ENCODE data around the gene ATG16L2.

The ATG16L2 gene, protein sequence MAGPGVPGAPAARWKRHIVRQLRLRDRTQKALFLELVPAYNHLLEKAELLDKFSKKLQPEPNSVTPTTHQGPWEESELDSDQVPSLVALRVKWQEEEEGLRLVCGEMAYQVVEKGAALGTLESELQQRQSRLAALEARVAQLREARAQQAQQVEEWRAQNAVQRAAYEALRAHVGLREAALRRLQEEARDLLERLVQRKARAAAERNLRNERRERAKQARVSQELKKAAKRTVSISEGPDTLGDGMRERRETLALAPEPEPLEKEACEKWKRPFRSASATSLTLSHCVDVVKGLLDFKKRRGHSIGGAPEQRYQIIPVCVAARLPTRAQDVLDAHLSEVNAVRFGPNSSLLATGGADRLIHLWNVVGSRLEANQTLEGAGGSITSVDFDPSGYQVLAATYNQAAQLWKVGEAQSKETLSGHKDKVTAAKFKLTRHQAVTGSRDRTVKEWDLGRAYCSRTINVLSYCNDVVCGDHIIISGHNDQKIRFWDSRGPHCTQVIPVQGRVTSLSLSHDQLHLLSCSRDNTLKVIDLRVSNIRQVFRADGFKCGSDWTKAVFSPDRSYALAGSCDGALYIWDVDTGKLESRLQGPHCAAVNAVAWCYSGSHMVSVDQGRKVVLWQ

DNA sequence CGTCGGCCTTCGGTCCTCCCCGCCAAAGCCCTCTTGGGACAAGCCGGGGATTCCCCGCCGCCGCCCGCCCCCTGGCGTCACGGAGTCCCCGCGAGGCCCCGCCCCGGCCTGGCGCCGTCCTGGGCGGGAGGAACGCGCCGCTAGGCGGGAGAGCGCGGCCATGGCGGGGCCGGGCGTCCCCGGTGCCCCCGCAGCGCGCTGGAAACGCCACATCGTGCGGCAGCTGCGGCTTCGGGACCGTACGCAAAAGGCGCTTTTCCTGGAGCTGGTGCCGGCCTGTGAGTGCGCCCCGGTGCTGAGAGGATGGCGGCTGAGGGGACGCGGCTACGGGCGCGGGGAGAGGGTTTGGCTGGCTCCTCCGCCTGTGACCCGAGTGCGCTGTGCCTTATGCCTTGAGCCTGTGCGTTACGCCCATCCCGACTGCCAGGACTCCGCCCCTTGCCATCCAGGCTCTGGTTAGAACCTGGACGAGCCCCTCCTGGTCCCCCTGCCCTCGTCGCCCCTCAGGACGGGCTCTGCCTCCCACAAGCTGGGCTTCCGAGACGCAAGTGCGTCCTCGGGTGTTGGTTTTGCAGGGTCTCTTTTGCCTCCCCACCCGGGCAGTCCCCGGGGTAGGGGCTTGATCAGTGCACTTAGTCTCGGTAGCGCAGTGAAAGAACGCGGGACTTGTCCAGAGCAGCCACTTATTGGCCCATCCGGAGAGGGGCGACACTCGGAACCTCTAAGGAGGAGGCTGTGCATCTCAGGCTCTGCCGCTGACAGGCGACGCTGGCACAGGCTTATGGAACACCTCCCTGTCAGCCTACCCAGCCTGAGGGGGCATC lies at the start of gene ATG16L2:
ATG16L2 (plus strand) TSS at position 126 of the 824 bp plus-strand sequence; CDS start at position 161, 35 bp downstream.
- peak; percentile 88 to 95 for DNase-seq

DNA sequence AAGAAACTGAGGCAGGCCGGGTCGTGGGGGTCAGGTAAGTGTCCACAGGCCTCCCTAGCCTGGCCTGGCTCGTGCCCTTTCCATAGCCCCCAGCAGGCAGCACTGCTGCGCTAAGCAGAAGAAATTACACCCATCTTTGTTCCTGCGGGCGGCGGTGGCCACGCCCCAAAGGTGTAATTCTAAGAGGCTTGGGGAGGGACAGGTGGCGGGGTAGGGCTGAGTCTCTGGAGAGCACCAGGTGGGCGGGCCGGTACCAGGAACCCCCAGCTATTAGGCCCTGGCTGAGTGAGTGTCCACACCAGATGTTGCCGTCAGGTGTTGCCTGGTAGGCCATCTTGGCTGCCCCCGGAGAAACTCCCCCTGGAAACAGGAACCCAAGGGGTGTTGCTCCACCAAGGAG lies 49.7 kb upstream of the ATG16L2 start:
- DNase-seq, result no peak

- no peak for DNase-seq
Observed at GRCh38 chr11:72766152-72766902, 47.9 kb upstream of the ATG16L2 start.

DNA sequence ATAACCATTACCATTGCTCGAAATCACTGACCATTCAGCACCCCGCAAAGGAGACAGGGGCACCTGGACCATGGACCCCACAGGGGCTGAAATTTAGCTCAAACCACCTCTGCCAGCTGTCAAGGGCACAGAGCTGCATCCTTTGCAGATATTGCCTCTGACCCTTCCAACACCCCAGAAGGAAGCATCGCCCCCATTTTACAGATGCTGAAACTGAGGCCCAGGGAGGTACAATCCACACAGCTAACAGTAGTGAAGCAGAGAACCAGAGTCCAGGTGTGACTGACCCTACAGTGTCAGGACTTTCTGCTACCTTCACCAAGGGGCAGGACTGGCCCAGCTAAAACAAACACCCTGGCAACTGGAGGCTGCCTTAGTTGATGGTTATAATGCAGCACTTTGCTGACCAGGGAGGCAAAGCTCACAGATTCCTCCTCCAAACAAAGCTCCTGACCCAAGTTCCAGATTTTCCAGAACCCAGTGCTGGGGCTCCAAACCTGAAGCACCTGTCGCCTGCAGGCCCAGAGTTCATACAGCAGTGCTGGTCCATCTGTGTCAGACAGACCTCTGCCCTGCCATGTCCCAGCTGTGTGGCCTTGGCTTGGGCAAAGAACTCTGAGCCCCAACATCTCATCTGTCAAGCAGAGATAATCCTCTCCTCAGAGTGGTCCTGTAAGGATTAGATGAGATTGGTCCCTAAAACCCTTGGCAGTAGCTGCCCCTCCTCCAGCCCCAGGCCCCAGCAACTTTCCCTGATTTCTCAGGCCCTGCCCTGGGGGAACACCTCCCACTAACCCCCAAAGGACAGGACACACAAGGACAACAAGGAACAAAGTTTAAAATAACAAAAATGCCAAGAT lies 46.8 kb upstream of the ATG16L2 start:
- DNase-seq, result no peak

- DNase-seq, result no peak
Observed at GRCh38 chr11:72768581-72768980, 45.6 kb upstream of the ATG16L2 start.

DNA sequence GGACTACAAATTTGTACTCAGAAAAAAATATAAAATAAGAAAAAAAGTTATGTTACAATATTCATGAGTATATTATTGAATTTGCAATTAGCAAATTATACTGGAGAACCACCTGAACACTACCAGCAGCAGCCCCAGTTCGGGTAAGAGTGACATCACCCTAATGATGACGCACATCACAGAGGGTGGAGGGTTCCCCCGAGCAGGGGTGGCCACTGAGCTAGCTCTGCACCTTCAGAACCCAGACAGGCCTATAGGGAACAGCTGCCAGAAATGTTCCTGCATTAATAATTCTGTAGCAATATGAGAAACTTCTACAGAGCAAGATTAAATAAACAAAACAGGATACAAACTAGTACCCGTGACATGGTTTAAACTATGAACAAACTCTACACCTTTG lies 44.5 kb upstream of the ATG16L2 start:
- DNase-seq, result no peak

- no peak for DNase-seq
Observed at GRCh38 chr11:72770799-72771198, 43.4 kb upstream of the ATG16L2 start.

GRCh38 chr11:72771507-72771906 lies 42.7 kb upstream of the ATG16L2 start:
- no peak for DNase-seq

GRCh38 chr11:72772059-72772458 lies 42.2 kb upstream of the ATG16L2 start:
- no peak for DNase-seq

DNA sequence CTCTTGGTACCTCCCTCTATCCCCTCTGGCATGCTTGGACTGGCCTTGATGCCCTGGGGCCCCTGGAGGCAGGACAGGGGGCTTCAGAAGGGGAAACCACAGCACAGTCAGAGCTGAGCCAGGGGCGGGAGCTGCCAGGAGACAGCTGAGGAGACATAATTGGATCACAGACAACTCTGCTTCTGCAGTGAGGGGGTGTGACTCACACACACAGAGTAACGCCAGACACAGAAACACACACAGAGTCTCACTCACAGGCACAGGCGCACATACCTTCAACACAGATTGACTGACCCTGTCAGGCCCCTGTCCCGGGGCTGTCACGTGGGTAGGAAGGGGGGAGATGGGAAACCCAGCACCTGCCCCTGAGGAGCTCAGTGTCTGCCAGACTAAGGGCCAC lies 40.9 kb upstream of the ATG16L2 start:
- peak in 1 of 2 donors; percentile 43 for DNase-seq

- no peak for DNase-seq
Observed at GRCh38 chr11:72773696-72774095, 40.5 kb upstream of the ATG16L2 start.

- DNase-seq, result no peak
Observed at GRCh38 chr11:72774499-72774898, 39.7 kb upstream of the ATG16L2 start.

- no peak for DNase-seq
Observed at GRCh38 chr11:72775288-72776110, 38.7 kb upstream of the ATG16L2 start.

- DNase-seq, result no peak
Observed at GRCh38 chr11:72776117-72776843, 37.9 kb upstream of the ATG16L2 start.

GRCh38 chr11:72776844-72777754 lies 37.1 kb upstream of the ATG16L2 start:
- peak; percentile 41 to 76 for DNase-seq

GRCh38 chr11:72777755-72778278 lies 36.4 kb upstream of the ATG16L2 start:
- DNase-seq, result no peak

- DNase-seq, result no peak
Observed at GRCh38 chr11:72778535-72779494, 35.4 kb upstream of the ATG16L2 start.

All from hippocampal formation (tissue), 2 donors.